ENCODE results near the gene B4GALT3.

DNA sequence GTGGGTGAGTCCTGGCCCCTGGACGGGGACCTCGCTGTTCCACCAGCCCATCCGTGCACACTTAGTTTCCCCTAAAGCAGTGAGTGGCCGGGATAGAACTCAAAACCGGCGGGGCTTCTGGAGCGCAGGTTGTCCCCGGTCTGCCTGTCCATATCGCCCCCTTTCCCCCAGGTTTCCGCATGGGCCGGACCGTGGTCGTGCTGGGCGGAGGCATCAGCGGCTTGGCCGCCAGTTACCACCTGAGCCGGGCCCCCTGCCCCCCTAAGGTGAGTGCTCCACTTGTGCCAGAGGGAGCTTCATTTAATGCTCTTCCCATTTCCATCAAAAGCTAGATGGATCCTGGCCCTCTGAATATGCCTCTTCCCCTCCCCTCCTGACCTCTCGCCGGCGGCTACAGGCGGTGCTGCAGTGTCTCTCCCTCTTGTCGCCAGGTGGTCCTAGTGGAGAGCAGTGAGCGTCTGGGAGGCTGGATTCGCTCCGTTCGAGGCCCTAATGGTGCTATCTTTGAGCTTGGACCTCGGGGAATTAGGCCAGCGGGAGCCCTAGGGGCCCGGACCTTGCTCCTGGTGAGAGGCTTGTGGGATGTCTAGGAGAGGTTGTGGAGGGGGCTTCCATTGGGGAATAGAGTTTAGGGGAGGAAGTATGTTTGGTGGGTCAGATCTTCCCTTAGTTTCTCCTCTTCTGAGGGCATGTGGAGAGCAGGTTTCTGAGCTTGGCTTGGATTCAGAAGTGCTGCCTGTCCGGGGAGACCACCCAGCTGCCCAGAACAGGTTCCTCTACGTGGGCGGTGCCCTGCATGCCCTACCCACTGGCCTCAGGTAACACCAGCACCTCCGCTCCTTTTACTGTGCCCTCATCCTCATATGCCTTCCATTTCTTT, 10.4 kb downstream of the B4GALT3 start:
- TF ChIP-seq, protein P1, sequence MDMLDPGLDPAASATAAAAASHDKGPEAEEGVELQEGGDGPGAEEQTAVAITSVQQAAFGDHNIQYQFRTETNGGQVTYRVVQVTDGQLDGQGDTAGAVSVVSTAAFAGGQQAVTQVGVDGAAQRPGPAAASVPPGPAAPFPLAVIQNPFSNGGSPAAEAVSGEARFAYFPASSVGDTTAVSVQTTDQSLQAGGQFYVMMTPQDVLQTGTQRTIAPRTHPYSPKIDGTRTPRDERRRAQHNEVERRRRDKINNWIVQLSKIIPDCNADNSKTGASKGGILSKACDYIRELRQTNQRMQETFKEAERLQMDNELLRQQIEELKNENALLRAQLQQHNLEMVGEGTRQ (IDR thresholded peaks at IDR 0.05; ENCODE audit: low read length), result no peak
- TF ChIP-seq FOSL1 (IDR thresholded peaks at IDR 0.05; ENCODE audit: insufficient read depth, low read depth, low read length) (no peak), YY1 (IDR thresholded peaks at IDR 0.05; ENCODE audit: low read depth, low read length) (no peak), CHD2 (IDR thresholded peaks at IDR 0.05; ENCODE audit: low read length) (no peak)
- TF ChIP-seq, protein P2, sequence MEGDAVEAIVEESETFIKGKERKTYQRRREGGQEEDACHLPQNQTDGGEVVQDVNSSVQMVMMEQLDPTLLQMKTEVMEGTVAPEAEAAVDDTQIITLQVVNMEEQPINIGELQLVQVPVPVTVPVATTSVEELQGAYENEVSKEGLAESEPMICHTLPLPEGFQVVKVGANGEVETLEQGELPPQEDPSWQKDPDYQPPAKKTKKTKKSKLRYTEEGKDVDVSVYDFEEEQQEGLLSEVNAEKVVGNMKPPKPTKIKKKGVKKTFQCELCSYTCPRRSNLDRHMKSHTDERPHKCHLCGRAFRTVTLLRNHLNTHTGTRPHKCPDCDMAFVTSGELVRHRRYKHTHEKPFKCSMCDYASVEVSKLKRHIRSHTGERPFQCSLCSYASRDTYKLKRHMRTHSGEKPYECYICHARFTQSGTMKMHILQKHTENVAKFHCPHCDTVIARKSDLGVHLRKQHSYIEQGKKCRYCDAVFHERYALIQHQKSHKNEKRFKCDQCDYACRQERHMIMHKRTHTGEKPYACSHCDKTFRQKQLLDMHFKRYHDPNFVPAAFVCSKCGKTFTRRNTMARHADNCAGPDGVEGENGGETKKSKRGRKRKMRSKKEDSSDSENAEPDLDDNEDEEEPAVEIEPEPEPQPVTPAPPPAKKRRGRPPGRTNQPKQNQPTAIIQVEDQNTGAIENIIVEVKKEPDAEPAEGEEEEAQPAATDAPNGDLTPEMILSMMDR (IDR thresholded peaks at IDR 0.05; ENCODE audit: control extremely low read depth in 1 of 3, insufficient read depth in 1 of 3, low read depth in 1 of 3, low read length in 3 of 3), result no peak

Measured in H1 (cell line).